ENCODE measurements around the gene SOX6. TPM values are rescaled to one million over a fixed set of nuclear protein-coding genes. Genes with fewer than 3 reads are reported as not detected.

Gene SOX6
- total RNA-seq, 1 experiment from 2014 or later = not detected

GRCh38 chr11:16034074-16034473 lies 322.3 kb downstream of the SOX6 start:
- Histone ChIP-seq H3K79me2 (ENCODE audit: insufficient read depth, low read length) (no peaks in the 10 kb centered on the region), H3K27me3 (ENCODE audit: insufficient read depth, low read length) (no peaks in the 10 kb centered on the region), H3K23me2 (ENCODE audit: insufficient read length, low read depth, low read length, poor library complexity, severe bottlenecking) (no peaks in the 10 kb centered on the region), H4K91ac (ENCODE audit: insufficient read length, low read depth, low read length) (no peak overlapping the region), H2BK5ac (ENCODE audit: insufficient read length, low read length) (no peak overlapping the region), H2AK5ac (ENCODE audit: insufficient read length, low read length) (no peak overlapping the region), H3K56ac (ENCODE audit: insufficient read length, low read depth, low read length) (no peak overlapping the region), H4K5ac (ENCODE audit: insufficient read length, low read depth, low read length) (no peak overlapping the region), H3K79me1 (ENCODE audit: insufficient read depth, low read depth, low read length, poor library complexity, severe bottlenecking) (no peaks in the 10 kb centered on the region), H3K9ac (ENCODE audit: extremely low read depth, insufficient read length, low read length) (no peak overlapping the region), H3K4me2 (ENCODE audit: insufficient read depth, insufficient read length, low read length) (no peak overlapping the region), H2BK12ac (ENCODE audit: insufficient read length, low read depth, low read length) (no peak overlapping the region), H3K18ac (ENCODE audit: insufficient read length, low read depth, low read length) (no peak overlapping the region), H4K8ac (replicated peaks; ENCODE audit: insufficient read length, low read depth, low read length) (no peak overlapping the region), H3K4ac (ENCODE audit: low read depth, low read length) (no peak overlapping the region), H3K27ac (ENCODE audit: insufficient read length, low read depth, low read length) (no peak overlapping the region), H3K4me1 (ENCODE audit: insufficient read depth, low read length) (no peaks in the 10 kb centered on the region), H3K14ac (ENCODE audit: insufficient read depth, low read length) (no peak overlapping the region), H2AFZ (ENCODE audit: low read length) (no peak overlapping the region), H4K20me1 (ENCODE audit: control insufficient read depth, insufficient read depth, insufficient read length) (no peaks in the 10 kb centered on the region), H3T11ph (ENCODE audit: low read length) (no peak overlapping the region), H3K23ac (ENCODE audit: insufficient read length, low read depth, low read length) (no peak overlapping the region), H2BK15ac (ENCODE audit: low read depth, low read length) (no peak overlapping the region), H2BK120ac (ENCODE audit: low read depth, low read length, poor library complexity, severe bottlenecking) (no peak overlapping the region), H2BK20ac (ENCODE audit: low read depth, low read length, poor library complexity, severe bottlenecking) (no peak overlapping the region), H3K9me3 (ENCODE audit: control insufficient read depth, low read depth, low read length) (no peaks in the 10 kb centered on the region)
- no peak for DNase-seq
- Mint-ChIP-seq H3K36me3 (ENCODE audit: insufficient read depth in 1 of 3, low read depth in 3 of 3) (no peaks in the 10 kb centered on the region), H3K4me3 (no peak overlapping the region), H3K9me3 (no peaks in the 10 kb centered on the region), H3K27me3 (ENCODE audit: low read depth) (no peaks in the 10 kb centered on the region; the same call in 1 of the 2 replicates), H3K27ac (no peak overlapping the region), H3K4me1 (no peaks in the 10 kb centered on the region)
- WGBS (ENCODE audit: extremely low coverage, insufficient read length, low lambda C conversion rate) = no CpG with 5 or more reads among the region's 1 CpG
- no peak for TF ChIP-seq CTCF (conservative IDR thresholded peaks at IDR 0.05)
